Activated naive CD8-positive, alpha-beta T cell treated with anti-CD3 and anti-CD28 coated beads, Interleukin-2, amount 10 ng/mL, durations not matched to agents 7 days and 5 days (primary cell): ENCODE data around the gene TTPAL. TPM values are rescaled to one million over a fixed set of nuclear protein-coding genes. Genes with fewer than 3 reads are reported as not detected.

Source experiments
- ATAC-seq: fragments of 150-1000 bp; cut with Tn5 transposase; one replicate; pipeline ENCODE4 v1.10.0; 2021; ENCODE audit warnings: low read depth, moderate library complexity
- POLR2A ChIA-PET: fragments of 350-600 bp; sonication (Branson Sonifier 250); formaldehyde crosslinking; loops from one replicate; lab custom pipeline; 2021; ENCODE audit warnings: antibody characterized with exemption; lab: Charles Lee
- DNase-seq: peaks from one replicate; pipeline ENCODE4 v3.0.0; 2021
- H3K27ac Mint-ChIP-seq: one replicate; pipeline ENCODE4 v1.8.0; 2022; ENCODE audit warnings: mild to moderate bottlenecking, mixed read lengths
- H3K27me3 Mint-ChIP-seq: one replicate; pipeline ENCODE4 v1.8.0; 2022; ENCODE audit warnings: mild to moderate bottlenecking, moderate library complexity, mixed read lengths
- H3K36me3 Mint-ChIP-seq: one replicate; pipeline ENCODE4 v1.8.0; 2021; ENCODE audit warnings: mild to moderate bottlenecking, mixed read lengths
- H3K4me1 Mint-ChIP-seq: one replicate; pipeline ENCODE4 v1.8.0; 2021; ENCODE audit warnings: mixed read lengths
- H3K4me3 Mint-ChIP-seq: one replicate; pipeline ENCODE4 v1.8.0; 2022; ENCODE audit warnings: mild to moderate bottlenecking, moderate library complexity, mixed read lengths
- H3K9me3 Mint-ChIP-seq: one replicate; pipeline ENCODE4 v1.8.0; 2021; ENCODE audit warnings: mixed read lengths
- total RNA-seq, 2 experiments: library from RNA; stranded (reverse); gene quantifications; one replicate each; pipeline ENCODE4 v1.2.3, GENCODE V29; 2021

Gene TTPAL
- total RNA-seq, 2 experiments from 2014 or later = 16.4 to 16.9 TPM

GRCh38 chr20:44449864-44450263 is 25.8 kb upstream of the TTPAL start:
- no peaks in the 10 kb centered on the region for H3K9me3 Mint-ChIP-seq
- ATAC-seq (no peak), DNase-seq (no peak)
- no peak overlapping the region for H3K4me3 Mint-ChIP-seq
- no peak overlapping the region for H3K27ac Mint-ChIP-seq
- H3K4me1 Mint-ChIP-seq = no peaks in the 10 kb centered on the region
- POLR2A ChIA-PET = no interaction called here
- no peaks in the 10 kb centered on the region for H3K36me3 Mint-ChIP-seq
- H3K27me3 Mint-ChIP-seq = peaks cover 4% of the 10 kb centered on the region

GRCh38 chr20:44450281-44450889 is 25.3 kb upstream of the TTPAL start:
- H3K27ac Mint-ChIP-seq = no peak overlapping the region
- POLR2A ChIA-PET = no interaction called here
- H3K4me1 Mint-ChIP-seq = no peaks in the 10 kb centered on the region
- DNase-seq = no peak
- H3K9me3 Mint-ChIP-seq = no peaks in the 10 kb centered on the region
- H3K4me3 Mint-ChIP-seq = no peak overlapping the region
- H3K36me3 Mint-ChIP-seq = no peaks in the 10 kb centered on the region
- ATAC-seq = no peak
- peaks cover 4% of the 10 kb centered on the region for H3K27me3 Mint-ChIP-seq

GRCh38 chr20:44450903-44451450 is 24.7 kb upstream of the TTPAL start:
- Mint-ChIP-seq H3K9me3 (no peaks in the 10 kb centered on the region), H3K27me3 (peaks cover 4% of the 10 kb centered on the region), H3K4me1 (no peaks in the 10 kb centered on the region), H3K36me3 (no peaks in the 10 kb centered on the region), H3K27ac (no peak overlapping the region), H3K4me3 (no peak overlapping the region)
- ATAC-seq (no peak), DNase-seq (no peak)
- POLR2A ChIA-PET = no interaction called here

GRCh38 chr20:44454306-44454963 is 21.2 kb upstream of the TTPAL start:
- DNase-seq (no peak), ATAC-seq (no peak)
- no peak overlapping the region for H3K27ac Mint-ChIP-seq
- no peak overlapping the region for H3K4me3 Mint-ChIP-seq
- no peaks in the 10 kb centered on the region for H3K4me1 Mint-ChIP-seq
- H3K27me3 Mint-ChIP-seq = no peaks in the 10 kb centered on the region
- H3K9me3 Mint-ChIP-seq = no peaks in the 10 kb centered on the region
- no peaks in the 10 kb centered on the region for H3K36me3 Mint-ChIP-seq
- POLR2A ChIA-PET = no interaction called here

GRCh38 chr20:44455126-44455525 is 20.5 kb upstream of the TTPAL start:
- H3K27ac Mint-ChIP-seq = no peak overlapping the region
- ATAC-seq (no peak), DNase-seq (no peak)
- no peaks in the 10 kb centered on the region for H3K27me3 Mint-ChIP-seq
- H3K36me3 Mint-ChIP-seq = no peaks in the 10 kb centered on the region
- no peaks in the 10 kb centered on the region for H3K4me1 Mint-ChIP-seq
- H3K9me3 Mint-ChIP-seq = no peaks in the 10 kb centered on the region
- POLR2A ChIA-PET = no interaction called here
- no peak overlapping the region for H3K4me3 Mint-ChIP-seq

- POLR2A ChIA-PET = no interaction called here
- no peak overlapping the region for H3K27ac Mint-ChIP-seq
- H3K36me3 Mint-ChIP-seq = no peaks in the 10 kb centered on the region
- ATAC-seq (no peak), DNase-seq (no peak)
- no peaks in the 10 kb centered on the region for H3K9me3 Mint-ChIP-seq
- no peak overlapping the region for H3K4me3 Mint-ChIP-seq
- peaks cover 2% of the 10 kb centered on the region for H3K27me3 Mint-ChIP-seq
- no peaks in the 10 kb centered on the region for H3K4me1 Mint-ChIP-seq
Observed at GRCh38 chr20:44456611-44457010, 19.1 kb upstream of the TTPAL start.

- no peaks in the 10 kb centered on the region for H3K9me3 Mint-ChIP-seq
- peaks cover 2% of the 10 kb centered on the region for H3K27me3 Mint-ChIP-seq
- ATAC-seq = no peak
- DNase-seq = no peak
- no peaks in the 10 kb centered on the region for H3K4me1 Mint-ChIP-seq
- H3K27ac Mint-ChIP-seq = no peak overlapping the region
- POLR2A ChIA-PET = no interaction called here
- H3K4me3 Mint-ChIP-seq = no peak overlapping the region
- H3K36me3 Mint-ChIP-seq = no peaks in the 10 kb centered on the region
Observed at GRCh38 chr20:44457016-44457415, 18.7 kb upstream of the TTPAL start.

- Mint-ChIP-seq H3K27ac (no peak overlapping the region), H3K27me3 (peaks cover 2% of the 10 kb centered on the region), H3K4me3 (no peak overlapping the region), H3K4me1 (no peaks in the 10 kb centered on the region), H3K9me3 (no peaks in the 10 kb centered on the region), H3K36me3 (no peaks in the 10 kb centered on the region)
- POLR2A ChIA-PET = no interaction called here
- ATAC-seq = no peak
- DNase-seq = no peak
Observed at GRCh38 chr20:44459271-44459670, 16.4 kb upstream of the TTPAL start.

- POLR2A ChIA-PET = no interaction called here
- Mint-ChIP-seq H3K27ac (no peak overlapping the region), H3K4me3 (no peak overlapping the region), H3K9me3 (no peaks in the 10 kb centered on the region), H3K27me3 (peaks cover 2% of the 10 kb centered on the region), H3K4me1 (no peaks in the 10 kb centered on the region), H3K36me3 (no peaks in the 10 kb centered on the region)
- DNase-seq = no peak
- no peak for ATAC-seq
Observed at GRCh38 chr20:44460795-44461141, 14.9 kb upstream of the TTPAL start.

GRCh38 chr20:44461142-44461802 is 14.4 kb upstream of the TTPAL start:
- Mint-ChIP-seq H3K4me1 (no peaks in the 10 kb centered on the region), H3K27me3 (peaks cover 2% of the 10 kb centered on the region), H3K4me3 (no peak overlapping the region), H3K9me3 (no peaks in the 10 kb centered on the region), H3K36me3 (no peaks in the 10 kb centered on the region), H3K27ac (no peak overlapping the region)
- DNase-seq (no peak), ATAC-seq (no peak)
- POLR2A ChIA-PET = no interaction called here

GRCh38 chr20:44461803-44462174 is 13.9 kb upstream of the TTPAL start:
- Mint-ChIP-seq H3K36me3 (no peaks in the 10 kb centered on the region), H3K27me3 (peaks cover 2% of the 10 kb centered on the region), H3K4me1 (no peaks in the 10 kb centered on the region), H3K4me3 (no peak overlapping the region), H3K9me3 (no peaks in the 10 kb centered on the region), H3K27ac (no peak overlapping the region)
- POLR2A ChIA-PET = no interaction called here
- ATAC-seq (no peak), DNase-seq (no peak)

GRCh38 chr20:44463466-44463865 is 12.2 kb upstream of the TTPAL start:
- ATAC-seq (no peak), DNase-seq (no peak)
- H3K27ac Mint-ChIP-seq = no peak overlapping the region
- no peaks in the 10 kb centered on the region for H3K36me3 Mint-ChIP-seq
- H3K27me3 Mint-ChIP-seq = peaks cover 2% of the 10 kb centered on the region
- POLR2A ChIA-PET = no interaction called here
- H3K4me3 Mint-ChIP-seq = no peak overlapping the region
- H3K9me3 Mint-ChIP-seq = no peaks in the 10 kb centered on the region
- no peaks in the 10 kb centered on the region for H3K4me1 Mint-ChIP-seq

GRCh38 chr20:44464514-44464913 is 11.2 kb upstream of the TTPAL start:
- Mint-ChIP-seq H3K4me3 (no peak overlapping the region), H3K9me3 (no peaks in the 10 kb centered on the region), H3K36me3 (no peaks in the 10 kb centered on the region), H3K27ac (no peak overlapping the region), H3K4me1 (no peaks in the 10 kb centered on the region), H3K27me3 (peaks cover 2% of the 10 kb centered on the region)
- ATAC-seq = no peak
- POLR2A ChIA-PET = no interaction called here
- no peak for DNase-seq

- no peaks in the 10 kb centered on the region for H3K36me3 Mint-ChIP-seq
- ATAC-seq = no peak
- POLR2A ChIA-PET = no interaction called here
- no peak for DNase-seq
- H3K9me3 Mint-ChIP-seq = no peaks in the 10 kb centered on the region
- H3K27me3 Mint-ChIP-seq = peaks cover 2% of the 10 kb centered on the region
- no peak overlapping the region for H3K4me3 Mint-ChIP-seq
- no peaks in the 10 kb centered on the region for H3K4me1 Mint-ChIP-seq
- H3K27ac Mint-ChIP-seq = no peak overlapping the region
Observed at GRCh38 chr20:44465001-44465560, 10.6 kb upstream of the TTPAL start.
